HEK293 (cell line): ENCODE data around the gene CHRNA7.

Experiments used
- CTCF ChIA-PET: fragments of 350-600 bp; formaldehyde crosslinking; extraction: SDS; loops from one replicate; lab custom pipeline; 2021; ENCODE audit warnings: antibody characterized with exemption; lab: Yijun Ruan, JAX
- POLR2A ChIA-PET: fragments of 300-600 bp; formaldehyde crosslinking; extraction: SDS; loops from one replicate; lab custom pipeline; 2020; ENCODE audit warnings: antibody characterized with exemption, inconsistent platforms; lab: Yijun Ruan, JAX
- H3K27ac ChIP-seq: fragments of 200-500 bp; sonication (Bioruptor generic); 2 replicates; pipeline ENCODE4 v1.5.1; 2014; ENCODE audit warnings: low read depth, low read length, control low read depth, inconsistent platforms; ENCODE audit errors: extremely low read depth
- H3K36me3 ChIP-seq, 2 experiments: fragments of 200-500 bp in 1 of 2; sonication (Bioruptor generic) in 1 of 2; 1 replicate in 1 of 2; 2 replicates in 1 of 2; pipeline ENCODE4 v1.5.1; 2014 to 2017; ENCODE audit warnings: inconsistent platforms in 2 of 2, low read length in 2 of 2; ENCODE audit not compliant: control insufficient read depth in 2 of 2, insufficient read depth in 1 of 2
- H3K4me1 ChIP-seq: fragments of 200-500 bp; sonication (Bioruptor generic); 2 replicates; pipeline ENCODE4 v1.5.1; 2014; ENCODE audit warnings: mild to moderate bottlenecking, low read length, inconsistent platforms; ENCODE audit not compliant: control insufficient read depth, insufficient read depth
- H3K4me3 ChIP-seq: 2 replicates; pipeline ENCODE4 v1.5.1; 2011; ENCODE audit warnings: low read depth, mild to moderate bottlenecking, control low read depth, low read length, moderate library complexity
- H3K9me3 ChIP-seq: fragments of 200-500 bp; sonication (Bioruptor generic); 2 replicates; pipeline ENCODE4 v1.5.1; 2014; ENCODE audit warnings: low read depth, low read length, inconsistent platforms; ENCODE audit not compliant: control insufficient read depth, insufficient read depth
- CTCF ChIP-seq: fragments of 450-650 bp; formaldehyde crosslinking; IDR thresholded peaks from 2 replicates; pipeline ENCODE4 v1.5.1; 2016; ENCODE audit warnings: missing biosample characterization, missing genetic modification characterization
- EGR2 ChIP-seq: fragments of 450-650 bp; formaldehyde crosslinking; IDR thresholded peaks from 2 replicates; pipeline ENCODE4 v1.5.1; 2016; ENCODE audit warnings: low read depth, missing biosample characterization, missing genetic modification characterization
- GLIS1 ChIP-seq: fragments of 450-650 bp; formaldehyde crosslinking; IDR thresholded peaks from 2 replicates; pipeline ENCODE4 v1.5.1; 2016; ENCODE audit warnings: missing biosample characterization, missing genetic modification characterization
- PRDM6 ChIP-seq: fragments of 450-650 bp; formaldehyde crosslinking; IDR thresholded peaks from 2 replicates; pipeline ENCODE4 v1.5.1; 2017; ENCODE audit warnings: missing biosample characterization, missing genetic modification characterization
- SCRT2 ChIP-seq: fragments of 450-650 bp; formaldehyde crosslinking; IDR thresholded peaks from 2 replicates; pipeline ENCODE4 v1.5.1; 2016; ENCODE audit warnings: missing biosample characterization, missing genetic modification characterization
- SP2 ChIP-seq: fragments of 450-650 bp; formaldehyde crosslinking; IDR thresholded peaks from 2 replicates; pipeline ENCODE4 v1.5.1; 2016; ENCODE audit warnings: missing biosample characterization, missing genetic modification characterization
- WT1 ChIP-seq: fragments of 450-650 bp; formaldehyde crosslinking; IDR thresholded peaks from 2 replicates; pipeline ENCODE4 v1.5.1; 2016; ENCODE audit warnings: missing biosample characterization, missing genetic modification characterization
- ZBTB11 ChIP-seq: fragments of 450-650 bp; formaldehyde crosslinking; conservative IDR thresholded peaks from 2 replicates; pipeline ENCODE4 v1.5.1; 2016; ENCODE audit warnings: low read depth, missing biosample characterization, missing genetic modification characterization
- ZFHX2 ChIP-seq: fragments of 450-650 bp; formaldehyde crosslinking; conservative IDR thresholded peaks from 2 replicates; pipeline ENCODE4 v1.5.1; 2016; ENCODE audit warnings: missing biosample characterization, missing genetic modification characterization
- ZFP3 ChIP-seq: fragments of 450-650 bp; formaldehyde crosslinking; IDR thresholded peaks from 2 replicates; pipeline ENCODE4 v1.5.1; 2016; ENCODE audit warnings: low read depth, missing biosample characterization, missing genetic modification characterization
- ZIC2 ChIP-seq: fragments of 450-650 bp; formaldehyde crosslinking; IDR thresholded peaks from 2 replicates; pipeline ENCODE4 v1.5.1; 2016; ENCODE audit warnings: missing biosample characterization, missing genetic modification characterization
- ZNF16 ChIP-seq: fragments of 450-650 bp; formaldehyde crosslinking; IDR thresholded peaks from 2 replicates; pipeline ENCODE4 v1.5.1; 2016; ENCODE audit warnings: low read depth, missing biosample characterization, missing genetic modification characterization
- ZNF169 ChIP-seq: fragments of 450-650 bp; formaldehyde crosslinking; IDR thresholded peaks from 2 replicates; pipeline ENCODE4 v1.5.1; 2016; ENCODE audit warnings: missing biosample characterization, missing genetic modification characterization
- ZNF239 ChIP-seq: fragments of 450-650 bp; formaldehyde crosslinking; IDR thresholded peaks from 2 replicates; pipeline ENCODE4 v1.5.1; 2016; ENCODE audit warnings: missing biosample characterization, missing genetic modification characterization
- ZNF37A ChIP-seq: fragments of 450-650 bp; IDR thresholded peaks from 2 replicates; pipeline ENCODE4 v1.5.1; 2018; ENCODE audit warnings: missing biosample characterization, missing genetic modification characterization
- ZNF530 ChIP-seq: fragments of 450-650 bp; formaldehyde crosslinking; IDR thresholded peaks from 2 replicates; pipeline ENCODE4 v1.5.1; 2016; ENCODE audit warnings: low read depth, missing biosample characterization, missing genetic modification characterization
- ZNF707 ChIP-seq: fragments of 450-650 bp; formaldehyde crosslinking; IDR thresholded peaks from 2 replicates; pipeline ENCODE4 v1.5.1; 2016; ENCODE audit warnings: missing biosample characterization, missing genetic modification characterization
- ZXDB ChIP-seq: fragments of 450-650 bp; formaldehyde crosslinking; IDR thresholded peaks from 2 replicates; pipeline ENCODE4 v1.5.1; 2016; ENCODE audit warnings: missing biosample characterization, missing genetic modification characterization

CHRNA7 gene

GRCh38 chr15:32053719-32054118 lies 23.4 kb downstream of the CHRNA7 start:
- Histone ChIP-seq H3K9me3 (no peaks in the 10 kb centered on the region), H3K4me3 (no peak overlapping the region), H3K4me1 (peaks cover 8% of the 10 kb centered on the region; the same call in 1 of the 2 replicates), H3K36me3 (no peaks in the 10 kb centered on the region), H3K27ac (no peak overlapping the region)
- CTCF ChIA-PET, result interaction anchor here (0.7 kb wide), 1 partner anchor 24 kb away, joined by 3 read pairs; the partner anchor contains the start of gene CHRNA7
- POLR2A ChIA-PET, result no interaction called here
- TF ChIP-seq GLIS1 (tag by site-specific recombination), result peak; percentile 88
- TF ChIP-seq SCRT2 (tag by site-specific recombination), result 0 out of 2 replicates have a peak, but pooled peaks have one; percentile 11
- TF ChIP-seq ZNF169 (tag by site-specific recombination), result no peak
- no peak for TF ChIP-seq ZNF37A (tag by site-specific recombination)
- TF ChIP-seq ZFP3, result no peak
- TF ChIP-seq ZBTB11 (tag by site-specific recombination), result no peak
- peak; percentile 62 for TF ChIP-seq ZFHX2 (tag by site-specific recombination)
- peak; percentile 26; the same call in 1 of the 2 replicates for TF ChIP-seq PRDM6 (tag by site-specific recombination)
- TF ChIP-seq EGR2 (tag by site-specific recombination), result peak; percentile 46; the same call in 1 of the 2 replicates
- no peak for TF ChIP-seq ZNF707 (tag by site-specific recombination)
- no peak for TF ChIP-seq ZXDB (tag by site-specific recombination)
- TF ChIP-seq ZNF239 (tag by site-specific recombination), result no peak
- no peak for TF ChIP-seq SP2 (tag by site-specific recombination)
- 0 out of 2 replicates have a peak, but pooled peaks have one; percentile 18 for TF ChIP-seq ZIC2
- TF ChIP-seq WT1, result peak; percentile 33; the same call in 1 of the 2 replicates

- H3K9me3 ChIP-seq, result no peaks in the 10 kb centered on the region
- no peak for TF ChIP-seq CTCF (tag by site-specific recombination)
- no peak for TF ChIP-seq ZNF16 (tag by site-specific recombination)
- no peak for TF ChIP-seq SCRT2 (tag by site-specific recombination)
- TF ChIP-seq ZNF530 (tag by site-specific recombination), result no peak
- no peak overlapping the region for H3K4me3 ChIP-seq
- no peak overlapping the region for H3K27ac ChIP-seq
- ChIA-PET CTCF (no interaction called here), POLR2A (no interaction called here)
- peaks cover 8% of the 10 kb centered on the region; the same call in 1 of the 2 replicates for H3K4me1 ChIP-seq
- no peaks in the 10 kb centered on the region for H3K36me3 ChIP-seq
Measured at GRCh38 chr15:32057876-32058425, 27.6 kb downstream of the CHRNA7 start.
